HL-60 (cell line): ENCODE measurements around the gene KATNAL1.

Experiments
- DNase-seq, 2 experiments: peaks; one replicate each; pipeline ENCODE4 v3.0.0-alpha.2; 2010 to 2020; ENCODE audit warnings: low read depth in 1 of 2, low spot score in 1 of 2
- H3K27ac ChIP-seq: fragments of 250-450 bp; sonication (Bioruptor Pico); replicated peaks from 2 replicates; pipeline ENCODE4 v1.5.1; 2020; ENCODE audit warnings: mild to moderate bottlenecking, moderate library complexity
- H3K27me3 ChIP-seq: fragments of 250-450 bp; sonication (Bioruptor Pico); 2 replicates; pipeline ENCODE4 v1.5.1; 2021; ENCODE audit warnings: mild to moderate bottlenecking, moderate library complexity; ENCODE audit not compliant: insufficient read depth, poor library complexity, severe bottlenecking
- H3K4me3 ChIP-seq: replicated peaks from 2 replicates; pipeline ENCODE4 v1.5.1; 2011; ENCODE audit warnings: mild to moderate bottlenecking, control low read depth, low read length; ENCODE audit not compliant: insufficient read depth
- CTCF ChIP-seq: IDR thresholded peaks from one replicate; pipeline ENCODE4 v1.5.1; 2011; ENCODE audit warnings: low read length, control low read depth, inconsistent platforms; ENCODE audit not compliant: insufficient read depth
- GABPA ChIP-seq: IDR thresholded peaks from 2 replicates; pipeline ENCODE4 v1.6.1; 2012; ENCODE audit warnings: low read depth
- POLR2AphosphoS5 ChIP-seq: IDR thresholded peaks from 2 replicates; pipeline ENCODE4 v1.6.1; 2012; ENCODE audit warnings: low read depth
- REST ChIP-seq: IDR thresholded peaks from 2 replicates; pipeline ENCODE4 v1.6.1; 2012; ENCODE audit warnings: low read depth; ENCODE audit not compliant: insufficient replicate concordance
- SPI1 ChIP-seq: IDR thresholded peaks from 2 replicates; pipeline ENCODE4 v1.6.1; 2012; ENCODE audit warnings: low read depth, mild to moderate bottlenecking, borderline replicate concordance

KATNAL1 gene

GRCh38 chr13:30314562-30314961, 7.2 kb upstream of the KATNAL1 start:
- H3K27ac ChIP-seq = no peak overlapping the region
- no peak for DNase-seq
- TF ChIP-seq CTCF (no peak), POLR2AphosphoS5 (no peak), GABPA (no peak), SPI1 (no peak), REST (no peak)
- no peak overlapping the region for H3K4me3 ChIP-seq
- H3K27me3 ChIP-seq = no peaks in the 10 kb centered on the region

- Histone ChIP-seq H3K27me3 (no peaks in the 10 kb centered on the region), H3K27ac (no peak overlapping the region), H3K4me3 (no peak overlapping the region)
- DNase-seq = no peak
- TF ChIP-seq REST (no peak), GABPA (no peak), POLR2AphosphoS5 (no peak), CTCF (no peak), SPI1 (no peak)
Observed at GRCh38 chr13:30314069-30314468, 6.7 kb upstream of the KATNAL1 start.

GRCh38 chr13:30313311-30313710, 6.0 kb upstream of the KATNAL1 start:
- H3K27me3 ChIP-seq = no peaks in the 10 kb centered on the region
- TF ChIP-seq REST (no peak), SPI1 (no peak), CTCF (no peak), GABPA (no peak), POLR2AphosphoS5 (no peak)
- DNase-seq = no peak
- H3K4me3 ChIP-seq = no peak overlapping the region
- H3K27ac ChIP-seq = no peak overlapping the region
